ENCODE results near the gene ZC3H7B.

DNA sequence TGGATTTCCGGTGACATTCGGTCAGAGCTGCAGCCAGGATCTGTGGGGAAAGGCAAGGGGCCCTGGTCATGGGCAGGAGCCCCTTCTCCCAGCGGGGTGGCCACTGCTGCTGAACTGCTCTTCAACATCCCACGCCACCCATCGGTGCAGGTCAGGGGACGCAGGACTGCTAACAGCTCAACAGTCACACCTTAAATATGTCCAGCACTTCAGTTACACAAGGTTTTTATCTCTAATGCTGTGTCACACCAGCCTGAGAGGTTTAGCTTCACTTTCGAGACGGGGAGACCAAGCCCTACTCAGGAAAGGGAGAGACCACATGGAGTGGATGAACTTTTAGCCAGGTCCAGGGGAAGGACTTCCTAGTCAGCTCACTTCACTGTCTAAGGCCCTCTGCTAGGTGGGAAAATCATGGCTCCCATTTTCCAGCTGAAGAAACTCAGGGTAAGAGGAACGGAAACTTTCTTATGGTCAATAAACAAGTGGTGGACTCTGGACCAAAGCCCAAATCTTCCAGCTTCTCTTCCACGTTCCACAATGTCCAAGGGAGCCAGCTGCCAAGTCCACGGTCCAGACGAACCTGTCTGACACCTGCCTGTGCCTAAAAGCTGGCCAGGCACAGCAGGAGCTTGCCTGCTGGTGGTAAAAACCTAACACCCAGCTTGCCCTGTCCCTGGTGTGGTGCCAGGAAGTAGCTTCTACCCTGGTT, 39.6 kb upstream of the ZC3H7B start:
- TF ChIP-seq POLR2A (IDR thresholded peaks at IDR 0.05; ENCODE audit: low read depth, low read length) (no peak), SPI1 (IDR thresholded peaks at IDR 0.05; ENCODE audit: low read depth, low read length) (no peak), TAF1 (IDR thresholded peaks at IDR 0.05; ENCODE audit: low read depth, low read length) (no peak), POLR2AphosphoS5 (IDR thresholded peaks at IDR 0.05; ENCODE audit: low read depth, low read length) (no peak), POU2F2 (IDR thresholded peaks at IDR 0.05; ENCODE audit: low read depth, low read length) (no peak)
